Sciatic nerve (tissue), 2 donors: ENCODE results near the gene ATP13A4. TPM values are rescaled to one million over a fixed set of nuclear protein-coding genes. Genes with fewer than 3 reads are reported as not detected.

Experiments used
- ATAC-seq: fragments of 200-7000 bp; cut with Tn5 transposase; one replicate; pipeline ENCODE4 v1.9.1; 2020; ENCODE audit warnings: mild to moderate bottlenecking, moderate library complexity
- DNase-seq: peaks from one replicate; pipeline ENCODE4 v3.0.0-alpha.2; 2020; ENCODE audit warnings: low spot score
- intact Hi-C: fragments of 100-400 bp; cut with DNase I; formaldehyde crosslinking; loops from one replicate; pipeline ENCODE4 v1.14.2; 2022
- total RNA-seq: library from RNA; stranded (reverse); fragmentation: NEBNext Ultra II Directional; extraction: Animal tissue kit (Norgen Biotek cat#: 25700); gene quantifications from one replicate; pipeline ENCODE4 v1.2.1, GENCODE V29; 2021
- donor health status: DM: no; HTN: no; CAD: no.
- donor health status: DM: no; HTN: no; CAD: no.

The ATP13A4 gene
- total RNA-seq, 1 donor from 2014 or later, result 1.2 TPM

DNA sequence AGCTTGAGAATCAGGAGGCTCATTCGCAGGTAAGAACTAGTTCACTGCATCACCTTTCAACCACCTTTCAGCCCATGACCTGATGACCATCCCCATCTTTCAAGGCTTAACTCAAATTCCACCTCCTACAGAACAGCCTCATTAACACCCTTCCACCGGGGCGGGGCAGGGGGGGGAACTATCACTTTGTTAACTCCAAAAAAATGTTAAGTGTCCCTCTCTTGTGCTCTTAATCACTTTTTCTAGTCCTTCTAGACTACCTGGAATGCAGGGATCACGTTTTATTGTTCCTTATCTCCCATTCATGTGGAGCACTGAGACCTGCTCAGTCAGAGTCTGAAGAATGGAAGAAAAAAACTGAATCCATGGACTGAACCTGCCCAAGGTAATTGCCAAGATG, 51.8 kb downstream of the ATP13A4 start:
- ATAC-seq (no peak), DNase-seq (no peak)
- intact Hi-C loops, result no loop called here

DNA sequence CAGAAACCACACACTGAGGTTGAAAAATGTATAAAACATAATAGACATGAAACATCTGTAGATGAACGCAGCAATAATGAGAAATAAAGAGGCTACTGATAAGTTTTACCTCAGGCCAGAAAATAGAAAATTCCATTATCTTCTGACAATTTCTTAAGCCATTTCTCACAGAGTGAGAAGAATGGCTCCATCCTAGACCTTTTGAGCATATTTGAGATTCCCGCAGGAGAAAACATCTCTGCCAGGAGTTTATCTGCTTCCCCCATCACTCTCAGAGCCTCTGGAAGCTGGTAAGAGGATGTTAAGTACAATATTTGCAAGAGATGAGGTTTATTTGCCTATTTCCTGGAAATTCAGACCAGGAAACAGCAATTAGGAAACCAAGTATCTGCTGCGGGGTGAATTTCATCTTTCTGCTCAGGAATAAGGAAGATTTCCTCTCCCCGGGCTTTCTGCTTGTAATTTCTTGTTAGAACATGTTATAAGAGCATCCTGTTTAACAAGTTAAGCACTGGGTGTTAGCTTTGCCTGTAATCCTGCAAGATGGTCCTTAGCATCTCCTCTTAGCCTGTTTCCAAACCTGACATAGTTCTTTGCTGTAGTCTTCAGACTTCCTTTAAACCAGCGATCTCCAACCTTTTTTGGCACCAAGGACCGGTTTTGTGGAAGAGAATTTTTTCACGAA, 54.8 kb downstream of the ATP13A4 start:
- intact Hi-C loops, result no loop called here
- no peak for DNase-seq
- peak; percentile 38 for ATAC-seq

DNA sequence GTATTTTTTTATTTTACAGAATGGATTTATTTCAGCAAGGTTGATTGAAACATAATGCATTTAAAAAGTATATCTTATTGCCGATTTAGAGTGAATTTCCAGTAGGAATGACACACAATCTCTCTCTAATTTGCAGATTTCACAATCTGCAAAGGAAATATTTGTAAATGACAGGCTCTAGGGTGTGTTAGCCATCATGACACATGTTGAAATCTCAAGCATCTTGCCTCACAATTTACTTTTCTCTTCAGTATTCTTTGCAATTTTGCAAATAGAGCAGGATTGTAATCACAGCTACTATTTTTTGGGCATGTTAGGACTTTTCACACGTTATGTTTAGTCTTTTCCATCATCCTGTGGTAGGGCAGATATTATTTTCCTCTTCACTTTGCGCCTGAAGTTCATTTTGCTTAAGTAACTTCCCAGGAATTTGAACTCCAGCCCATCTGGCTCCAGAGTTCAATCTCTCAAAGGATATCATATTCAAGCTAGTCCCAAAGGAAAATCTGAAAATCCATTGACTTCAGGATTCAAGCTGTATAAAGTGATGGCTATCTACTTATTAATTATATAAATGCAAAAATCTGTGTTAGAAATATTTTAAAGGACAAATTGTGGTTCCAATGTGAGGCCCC, 55.4 kb downstream of the ATP13A4 start:
- intact Hi-C loops, result no loop called here
- peak; percentile 84 for ATAC-seq
- DNase-seq, result no peak

DNA sequence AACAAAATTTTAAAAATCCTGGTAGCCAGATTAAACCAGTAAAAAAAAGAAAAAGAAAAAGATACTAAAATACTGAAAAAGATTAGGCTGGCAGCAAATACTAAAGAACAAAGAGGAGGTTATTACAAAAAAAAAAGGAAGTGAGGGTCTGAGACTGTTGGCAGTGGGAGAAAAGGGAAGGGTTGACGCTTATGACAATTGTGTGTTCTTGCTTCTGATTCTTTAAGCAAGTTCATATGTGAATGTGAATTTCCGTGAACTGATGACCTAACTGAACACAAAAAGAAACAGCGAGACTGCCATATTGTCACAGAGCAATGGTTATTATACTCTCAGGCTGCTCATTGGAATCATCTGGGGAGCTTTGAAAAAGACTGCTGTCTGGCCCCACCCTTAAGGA, 56.5 kb downstream of the ATP13A4 start:
- intact Hi-C loops, result no loop called here
- DNase-seq (no peak), ATAC-seq (no peak)

DNA sequence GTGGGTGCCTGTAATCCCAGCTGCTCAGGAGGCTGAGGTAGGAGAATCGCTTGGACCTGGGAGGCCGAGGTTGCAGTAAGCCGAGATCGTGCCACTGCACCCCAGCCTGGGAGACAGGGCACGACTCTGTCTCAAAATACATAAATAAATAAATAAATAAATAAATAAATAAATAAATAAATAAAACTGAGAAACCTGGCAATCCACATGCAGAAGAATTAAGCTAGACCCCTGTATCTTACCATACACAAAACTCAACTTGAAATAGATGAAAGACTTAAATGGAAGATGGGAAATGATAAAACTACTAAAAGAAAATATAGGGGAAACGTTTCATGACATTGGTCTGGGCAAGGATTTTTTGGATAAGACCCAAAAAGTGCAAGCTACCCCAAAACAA, 58.0 kb downstream of the ATP13A4 start:
- intact Hi-C loops, result no loop called here
- ATAC-seq, result no peak
- no peak for DNase-seq

DNA sequence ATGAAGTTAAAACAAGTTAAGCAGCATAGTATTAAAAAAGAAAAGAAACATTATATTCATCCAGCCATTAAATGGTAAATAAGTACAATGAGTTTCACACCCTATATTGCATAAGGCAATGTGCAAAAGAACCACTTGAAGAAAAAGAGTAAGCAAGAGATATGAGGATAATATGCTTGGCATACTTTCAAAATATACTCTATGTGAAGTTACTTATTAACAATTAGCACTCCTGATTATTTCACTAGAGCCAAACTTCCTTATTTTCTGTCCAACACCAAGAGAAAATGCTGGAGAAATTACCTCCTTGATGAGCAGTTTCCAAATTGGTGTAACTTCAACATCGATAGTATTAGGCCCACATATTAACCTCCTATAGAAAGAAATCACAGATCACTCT, 63.7 kb downstream of the ATP13A4 start:
- no peak for ATAC-seq
- DNase-seq, result no peak
- intact Hi-C loops, result no loop called here

DNA sequence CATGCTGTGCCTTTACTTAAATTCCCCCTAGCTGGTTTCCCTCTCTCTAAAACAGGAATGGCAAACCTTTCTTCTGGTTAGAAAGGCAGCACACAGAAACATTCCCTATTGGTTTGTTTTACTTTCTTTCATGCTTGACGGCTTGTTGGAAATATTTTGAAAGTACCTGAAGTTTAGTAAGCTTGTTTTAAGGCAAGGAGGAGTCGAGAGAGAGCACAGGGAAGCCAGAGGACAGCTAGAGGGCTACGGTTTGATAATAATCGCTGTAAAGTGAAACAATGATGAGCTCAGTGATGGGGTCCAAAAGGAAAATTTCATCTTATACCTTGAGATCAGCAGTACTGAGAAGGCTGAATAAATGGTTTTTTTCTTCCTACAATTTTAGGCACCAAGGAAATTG, 64.1 kb downstream of the ATP13A4 start:
- DNase-seq (no peak), ATAC-seq (no peak)
- intact Hi-C loops, result no loop called here

DNA sequence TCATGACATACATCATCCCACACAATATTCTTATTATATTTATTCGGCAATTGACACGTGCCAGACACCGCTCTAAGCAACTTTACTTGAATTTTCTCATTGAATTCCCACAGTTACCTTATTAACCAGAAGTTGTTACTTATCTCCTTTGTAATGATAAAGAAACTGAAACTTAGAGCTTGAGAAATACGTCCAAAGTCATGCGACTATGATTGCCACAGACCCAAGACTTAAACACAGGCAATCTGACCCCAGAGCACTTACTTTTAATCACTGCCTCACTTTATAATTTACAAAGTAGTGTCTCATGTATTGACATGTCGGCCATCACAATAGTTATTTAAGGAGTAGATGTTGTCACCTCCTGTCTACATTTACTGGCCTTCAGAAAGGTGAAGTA, 64.7 kb downstream of the ATP13A4 start:
- DNase-seq, result no peak
- intact Hi-C loops, result no loop called here
- ATAC-seq, result no peak

DNA sequence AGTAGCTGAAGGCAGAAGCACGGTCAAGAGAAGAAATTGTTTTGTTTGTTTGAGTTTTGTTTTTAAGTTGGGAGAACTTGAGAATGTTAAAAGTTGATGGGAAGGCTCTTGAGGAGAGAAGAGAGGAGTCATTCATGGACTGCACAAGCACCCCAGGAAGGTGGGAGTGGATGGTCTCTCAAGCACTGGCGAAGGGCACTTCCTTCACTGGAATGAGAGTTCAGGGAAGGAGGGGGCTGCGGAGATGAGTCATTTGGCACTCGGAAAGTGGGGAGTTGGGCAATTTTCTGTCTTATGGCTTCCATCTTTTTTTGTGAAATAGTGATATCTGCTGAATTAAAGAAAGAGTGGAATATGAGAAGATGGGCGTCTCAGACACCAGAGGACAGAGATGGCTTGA, 66.0 kb downstream of the ATP13A4 start:
- ATAC-seq, result no peak
- intact Hi-C loops, result no loop called here
- no peak for DNase-seq

DNA sequence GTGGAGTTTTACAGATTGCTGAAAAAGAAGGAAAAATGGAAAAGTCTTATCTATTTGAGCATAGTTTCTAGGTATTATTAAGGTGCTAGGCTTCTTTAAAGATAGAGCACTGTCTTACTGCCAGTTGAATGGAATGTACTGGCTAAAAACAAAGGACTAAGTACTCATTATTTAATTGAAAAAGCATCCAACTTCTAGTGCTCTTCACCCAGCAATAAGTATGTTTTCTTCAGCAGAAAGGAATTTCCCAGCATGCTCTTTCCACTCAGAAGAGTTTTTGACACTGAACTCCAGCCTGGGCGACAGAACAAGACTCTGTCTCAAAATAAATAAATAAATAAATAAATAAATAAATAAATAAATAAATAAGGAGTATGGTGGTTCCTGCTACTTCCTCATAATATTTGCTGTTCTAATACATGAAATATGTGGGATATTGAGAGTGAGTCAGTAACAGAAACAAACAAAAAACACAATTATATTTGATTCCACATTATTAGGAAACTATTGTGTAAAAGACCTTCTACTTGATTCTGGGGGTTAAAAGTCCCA, 70.6 kb downstream of the ATP13A4 start:
- ATAC-seq (no peak), DNase-seq (no peak)
- intact Hi-C loops, result no loop called here

DNA sequence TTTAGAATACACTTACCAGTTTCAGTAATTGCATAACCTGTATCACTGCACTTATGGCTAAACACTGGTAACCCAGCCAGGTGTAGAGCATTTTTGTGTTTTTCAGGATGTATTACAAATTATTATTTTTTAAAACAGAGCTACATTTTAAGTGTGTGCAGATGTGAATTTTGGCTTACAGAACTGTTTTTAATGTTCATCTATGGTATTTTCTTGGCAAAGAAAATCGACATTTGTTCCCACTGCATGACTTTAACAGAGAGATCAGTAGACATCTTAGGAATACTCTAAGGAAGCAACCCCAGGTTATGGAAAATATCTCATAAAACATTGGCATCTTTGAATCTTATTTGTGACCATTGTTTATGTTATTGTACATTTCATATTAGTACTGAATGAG, 73.3 kb downstream of the ATP13A4 start:
- intact Hi-C loops, result no loop called here
- ATAC-seq (no peak), DNase-seq (no peak)

DNA sequence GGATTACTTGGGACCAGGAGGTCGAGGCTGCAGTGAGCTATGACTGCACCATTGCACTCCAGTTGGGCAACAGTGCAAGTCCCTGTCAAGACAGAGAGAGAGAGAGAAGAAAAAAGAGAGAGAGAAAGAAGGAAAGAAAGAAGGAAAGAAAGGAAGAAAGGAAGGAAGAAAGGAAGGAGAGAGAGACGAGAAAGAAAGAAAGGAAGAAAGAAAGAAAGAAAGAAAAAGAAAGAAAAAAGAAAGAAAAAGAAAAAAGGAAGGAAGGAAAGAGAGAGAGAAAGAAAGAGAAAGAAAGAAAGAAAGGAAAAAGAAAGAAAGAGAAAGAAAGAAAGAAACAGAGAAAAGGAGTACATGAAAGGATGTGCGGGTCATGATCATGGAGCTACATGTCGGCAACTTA, 80.2 kb downstream of the ATP13A4 start:
- no peak for DNase-seq
- no peak for ATAC-seq
- intact Hi-C loops, result no loop called here

DNA sequence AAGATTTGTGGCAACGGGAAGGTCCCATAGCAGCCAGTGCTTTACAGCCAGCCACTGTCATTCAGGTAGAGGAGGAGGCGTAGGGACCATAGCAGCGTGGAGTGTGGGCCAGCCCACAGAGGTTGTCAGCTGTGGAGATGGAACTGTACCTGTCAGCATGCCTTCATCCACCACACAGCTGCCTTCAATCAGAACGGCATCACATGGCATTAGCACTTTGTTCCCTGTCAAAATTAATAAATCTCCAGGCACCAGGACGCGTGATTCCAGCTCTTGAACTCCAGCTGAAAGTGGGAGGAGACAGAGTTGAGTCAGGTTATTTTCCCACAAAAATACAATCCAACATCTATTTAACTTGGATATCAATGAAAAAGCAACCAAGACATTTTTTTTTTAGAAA, 84.0 kb downstream of the ATP13A4 start:
- ATAC-seq, result no peak
- intact Hi-C loops, result no loop called here

DNA sequence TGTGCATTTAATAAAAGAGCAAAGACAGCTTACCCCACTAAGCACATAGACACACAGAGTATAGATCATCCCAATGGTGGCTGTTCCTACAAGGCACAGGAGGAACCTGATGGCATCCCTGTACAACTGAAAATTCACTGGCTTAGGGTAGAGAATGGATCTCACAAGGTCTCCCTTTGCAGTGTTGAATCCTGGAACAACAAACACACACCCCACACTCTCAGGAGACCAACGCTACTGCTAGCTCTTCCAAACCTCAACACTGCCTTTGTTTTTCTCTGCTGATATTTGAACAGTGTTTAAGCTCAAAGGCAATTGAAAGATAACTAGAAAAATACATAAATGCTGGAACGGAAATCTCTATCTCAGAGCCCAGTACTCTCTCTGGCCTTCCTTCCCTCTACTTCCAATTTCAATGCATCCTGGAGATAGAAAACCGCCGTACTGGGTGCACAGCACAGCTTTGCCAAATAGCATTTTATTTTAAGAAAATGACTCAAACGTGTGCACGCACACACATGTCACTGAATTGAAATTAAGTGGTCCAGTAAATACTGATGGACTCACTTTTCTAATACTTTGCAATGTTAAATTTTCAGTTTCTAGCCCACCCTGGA, 88.6 kb downstream of the ATP13A4 start:
- DNase-seq, result no peak
- peak; percentile 59 for ATAC-seq
- intact Hi-C loops, result no loop called here

More for the DNA sequence above, 84.0 kb downstream of the ATP13A4 start:
- no peak for DNase-seq

DNA sequence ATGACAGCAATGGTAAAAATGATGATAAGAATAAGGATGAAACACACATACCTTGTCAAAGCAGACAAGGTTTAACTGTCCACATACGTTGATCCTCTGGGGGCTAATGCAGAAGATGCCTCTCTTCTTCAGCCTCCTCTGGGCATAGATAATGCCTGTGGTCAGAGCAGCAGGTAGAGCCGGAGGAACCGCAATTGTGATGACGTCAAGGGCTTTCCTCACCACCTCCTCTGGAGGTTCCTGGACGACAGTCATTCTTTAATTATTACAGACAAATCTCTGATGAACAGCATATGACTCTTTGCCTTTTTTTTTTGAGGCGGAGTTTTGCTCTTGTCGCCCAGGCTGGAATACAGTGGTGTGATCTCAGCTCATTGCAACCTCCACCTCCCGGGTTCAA, 89.8 kb downstream of the ATP13A4 start:
- no peak for DNase-seq
- intact Hi-C loops, result no loop called here
- no peak for ATAC-seq

DNA sequence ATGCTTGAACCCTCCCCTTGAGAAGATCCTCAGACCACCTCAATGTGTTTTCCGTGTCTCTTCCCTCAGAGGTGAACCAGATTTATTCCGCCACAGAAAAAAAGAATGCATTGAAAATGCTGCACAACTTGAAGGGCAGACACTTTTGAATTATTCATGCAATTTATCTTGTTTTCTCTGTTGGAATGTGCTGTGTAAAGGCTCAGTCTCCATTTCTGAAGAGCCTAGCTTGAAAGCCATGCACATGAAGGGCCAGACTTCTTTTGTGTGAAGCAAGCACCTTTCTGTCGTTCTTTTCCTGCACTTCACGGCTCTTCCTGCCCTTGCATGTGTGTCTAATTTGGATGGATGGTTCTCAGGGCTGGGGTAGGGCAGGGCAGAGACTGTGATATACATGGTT, 97.2 kb downstream of the ATP13A4 start:
- no peak for DNase-seq
- intact Hi-C loops, result no loop called here
- no peak for ATAC-seq

DNA sequence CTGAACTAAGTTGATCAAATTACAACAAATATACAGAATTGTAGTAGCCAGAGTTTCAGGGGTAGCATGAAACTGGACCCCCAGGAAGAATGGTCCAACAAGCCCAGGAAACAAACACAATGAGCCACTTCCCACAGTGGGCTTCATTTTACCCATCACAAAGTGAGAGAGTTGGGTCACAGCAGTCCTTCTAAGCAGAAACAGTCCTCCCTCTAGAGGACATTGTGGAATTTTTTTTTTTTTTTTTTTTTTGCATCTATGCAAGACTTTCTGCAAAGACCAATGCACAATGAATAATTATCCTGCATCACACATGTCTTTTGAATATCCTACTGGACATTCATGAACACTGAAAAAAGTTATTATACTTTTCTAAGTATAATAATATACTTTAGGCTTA, 102.4 kb downstream of the ATP13A4 start:
- intact Hi-C loops, result no loop called here
- DNase-seq (no peak), ATAC-seq (no peak)

DNA sequence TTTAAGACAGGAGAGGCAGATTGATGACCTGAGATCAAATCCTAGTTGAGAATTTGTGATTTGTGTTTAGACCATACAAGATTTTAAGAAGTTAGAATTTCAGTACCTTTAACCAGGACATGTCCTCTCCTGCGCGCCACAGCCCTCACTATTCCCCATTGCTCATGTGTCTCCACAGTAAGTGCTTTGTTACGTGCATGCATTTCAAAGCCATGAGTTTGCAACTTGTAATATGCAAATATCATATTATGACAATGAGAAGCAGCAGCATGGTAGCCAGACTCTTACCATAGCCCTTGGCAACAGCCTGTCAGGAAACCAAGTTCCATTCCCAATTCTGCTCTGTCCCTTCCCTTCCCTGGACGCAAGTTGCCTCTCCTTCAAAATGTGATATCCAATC, 102.8 kb downstream of the ATP13A4 start:
- ATAC-seq, result no peak
- intact Hi-C loops, result no loop called here
- DNase-seq, result no peak

DNA sequence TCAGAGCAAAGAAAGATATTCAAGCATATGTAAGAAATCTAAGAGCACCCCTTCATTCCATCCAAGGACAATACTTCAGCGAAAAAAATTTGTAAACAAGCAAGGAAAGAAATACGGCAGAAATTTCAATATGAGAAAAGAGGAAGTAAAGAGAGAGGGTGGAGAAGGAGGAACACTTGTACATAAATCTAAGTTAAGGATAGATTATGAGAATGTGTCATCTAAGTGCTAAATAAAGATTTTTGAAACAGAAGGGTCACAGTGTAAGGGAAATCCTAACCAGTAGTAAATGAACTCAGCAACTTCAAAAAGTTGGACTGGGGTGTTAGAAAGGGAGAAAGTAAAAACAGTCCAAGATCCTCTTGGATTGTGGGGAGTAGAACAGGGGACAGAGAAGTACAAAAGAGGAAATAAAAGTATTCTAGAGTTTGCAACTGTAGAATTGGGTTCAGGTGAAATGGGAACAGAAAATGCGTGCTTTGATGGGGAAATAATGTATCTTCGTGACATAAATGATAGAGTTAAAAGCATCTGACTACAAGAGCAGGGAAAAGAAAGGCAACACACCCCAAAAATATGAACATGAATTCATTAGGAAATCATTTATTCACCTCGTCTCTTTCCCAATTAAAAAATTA, 107.6 kb downstream of the ATP13A4 start:
- intact Hi-C loops, result no loop called here
- no peak for ATAC-seq
- DNase-seq, result no peak

DNA sequence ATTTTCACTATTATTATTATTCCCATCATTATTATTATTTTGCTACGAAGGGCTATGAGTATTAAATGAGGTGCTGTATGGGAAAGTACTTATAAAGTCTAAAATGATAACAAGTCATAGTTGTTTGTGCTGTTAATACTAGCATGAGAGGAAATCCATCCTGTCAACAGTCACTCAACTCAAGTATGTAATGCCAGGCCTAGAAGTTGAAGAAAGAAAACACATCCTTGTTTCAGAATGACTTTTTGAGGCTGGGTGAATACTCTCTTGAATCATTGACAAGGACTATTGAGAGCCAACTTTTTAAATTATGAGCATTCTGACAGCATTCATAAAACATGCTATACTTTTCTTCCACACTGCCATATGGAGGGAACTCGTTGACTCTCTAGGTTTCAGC, 115.3 kb downstream of the ATP13A4 start:
- DNase-seq (no peak), ATAC-seq (no peak)
- intact Hi-C loops, result no loop called here
